OCI-LY1 (cell line): Measurements from ENCODE around the gene C9orf43.

ENCODE experiments used
- H2AFZ ChIP-seq: fragments of 200-600 bp; sonication (generic), shearing (Covaris generic); 2 replicates; pipeline ENCODE4 v1.6.0; 2014; ENCODE audit warnings: antibody characterized with exemption, mild to moderate bottlenecking, low read length
- H3F3A ChIP-seq: fragments of 200-600 bp; sonication (generic), shearing (Covaris generic); 2 replicates; pipeline ENCODE4 v1.6.0; 2014; ENCODE audit warnings: mild to moderate bottlenecking, antibody characterized with exemption, low read length, moderate library complexity; ENCODE audit not compliant: insufficient read depth
- H3K27ac ChIP-seq: fragments of 200-600 bp; sonication (generic); 2 replicates; pipeline ENCODE4 v1.5.1; 2014; ENCODE audit warnings: low read length, mixed run types, mild to moderate bottlenecking, low read depth; ENCODE audit not compliant: poor library complexity, severe bottlenecking
- H3K27me3 ChIP-seq: fragments of 200-600 bp; sonication (generic); 2 replicates; pipeline ENCODE4 v1.6.0; 2014; ENCODE audit warnings: antibody characterized with exemption, mild to moderate bottlenecking, low read length, moderate library complexity; ENCODE audit not compliant: insufficient read depth
- H3K36me3 ChIP-seq: fragments of 200-600 bp; sonication (generic); 2 replicates; pipeline ENCODE4 v1.6.1; 2014; ENCODE audit warnings: mild to moderate bottlenecking, antibody characterized with exemption, low read length, moderate library complexity, mixed read lengths; ENCODE audit not compliant: insufficient read depth
- H3K4me1 ChIP-seq: fragments of 200-600 bp; sonication (generic); 2 replicates; pipeline ENCODE4 v1.5.1; 2014; ENCODE audit warnings: mild to moderate bottlenecking, low read length, moderate library complexity; ENCODE audit not compliant: insufficient read depth, severe bottlenecking
- H3K4me2 ChIP-seq: fragments of 200-600 bp; sonication (generic), shearing (Covaris generic); 2 replicates; pipeline ENCODE4 v1.6.1; 2014; ENCODE audit warnings: low read length
- H3K4me3 ChIP-seq: fragments of 200-600 bp; sonication (generic); 2 replicates; pipeline ENCODE4 v1.5.1; 2014; ENCODE audit warnings: low read length, low read depth, mild to moderate bottlenecking, mixed read lengths; ENCODE audit not compliant: poor library complexity, severe bottlenecking
- H3K79me2 ChIP-seq: fragments of 200-600 bp; shearing (Covaris generic); 2 replicates; pipeline ENCODE4 v1.6.1; 2016; ENCODE audit warnings: mixed run types, low read length, mixed read lengths; ENCODE audit not compliant: insufficient read depth
- H3K9ac ChIP-seq: fragments of 200-600 bp; sonication (generic), shearing (Covaris generic); 2 replicates; pipeline ENCODE4 v1.6.1; 2014; ENCODE audit warnings: mild to moderate bottlenecking, low read length, mixed read lengths
- H3K9me2 ChIP-seq: fragments of 200-600 bp; sonication (generic), shearing (Covaris generic); 2 replicates; pipeline ENCODE4 v1.6.1; 2014; ENCODE audit warnings: low read depth, mild to moderate bottlenecking, low read length, mixed read lengths
- H3K9me3 ChIP-seq: fragments of 200-600 bp; shearing (Covaris generic); 2 replicates; pipeline ENCODE4 v1.6.1; 2014; ENCODE audit warnings: low read length, mixed read lengths
- H4K20me1 ChIP-seq: fragments of 200-600 bp; sonication (generic), shearing (Covaris generic); 2 replicates; pipeline ENCODE4 v1.6.0; 2016; ENCODE audit warnings: mild to moderate bottlenecking, low read length; ENCODE audit not compliant: insufficient read depth
- EZH2 ChIP-seq: fragments of 200-600 bp; sonication (generic), shearing (Covaris generic); IDR thresholded peaks from 2 replicates; pipeline ENCODE4 v1.8.0; 2017; ENCODE audit warnings: borderline replicate concordance, mixed run types, mild to moderate bottlenecking, antibody characterized with exemption, low read length, moderate library complexity, mixed read lengths
- TF ChIP-seq, protein P1 (sequence below): fragments of 200-600 bp; sonication (generic), shearing (Covaris generic); IDR thresholded peaks from 2 replicates; pipeline ENCODE4 v1.5.1; 2017; ENCODE audit warnings: mild to moderate bottlenecking, antibody characterized with exemption, low read length, moderate library complexity, mixed read lengths

The C9orf43 gene

DNA sequence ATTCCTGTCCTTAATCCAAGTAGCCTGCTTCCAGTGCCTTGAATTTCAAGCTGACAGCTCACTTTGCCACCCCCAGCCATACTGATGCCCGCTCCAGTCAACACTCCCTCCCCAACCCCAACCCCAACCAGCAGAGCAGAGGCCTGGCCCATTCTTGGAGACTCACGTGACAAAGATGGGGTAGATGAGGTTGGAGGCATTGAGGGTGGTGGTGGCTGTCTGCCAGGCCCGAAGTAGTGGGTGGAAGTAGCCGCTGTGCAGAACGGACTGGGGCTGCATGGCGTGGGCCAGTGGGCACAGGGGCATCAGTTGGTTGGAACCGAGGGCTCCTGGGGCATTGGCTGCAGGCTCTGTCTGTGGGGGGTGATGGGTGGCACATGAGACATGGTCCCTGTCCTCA lies 17.3 kb upstream of the C9orf43 start:
- TF ChIP-seq, protein P1, sequence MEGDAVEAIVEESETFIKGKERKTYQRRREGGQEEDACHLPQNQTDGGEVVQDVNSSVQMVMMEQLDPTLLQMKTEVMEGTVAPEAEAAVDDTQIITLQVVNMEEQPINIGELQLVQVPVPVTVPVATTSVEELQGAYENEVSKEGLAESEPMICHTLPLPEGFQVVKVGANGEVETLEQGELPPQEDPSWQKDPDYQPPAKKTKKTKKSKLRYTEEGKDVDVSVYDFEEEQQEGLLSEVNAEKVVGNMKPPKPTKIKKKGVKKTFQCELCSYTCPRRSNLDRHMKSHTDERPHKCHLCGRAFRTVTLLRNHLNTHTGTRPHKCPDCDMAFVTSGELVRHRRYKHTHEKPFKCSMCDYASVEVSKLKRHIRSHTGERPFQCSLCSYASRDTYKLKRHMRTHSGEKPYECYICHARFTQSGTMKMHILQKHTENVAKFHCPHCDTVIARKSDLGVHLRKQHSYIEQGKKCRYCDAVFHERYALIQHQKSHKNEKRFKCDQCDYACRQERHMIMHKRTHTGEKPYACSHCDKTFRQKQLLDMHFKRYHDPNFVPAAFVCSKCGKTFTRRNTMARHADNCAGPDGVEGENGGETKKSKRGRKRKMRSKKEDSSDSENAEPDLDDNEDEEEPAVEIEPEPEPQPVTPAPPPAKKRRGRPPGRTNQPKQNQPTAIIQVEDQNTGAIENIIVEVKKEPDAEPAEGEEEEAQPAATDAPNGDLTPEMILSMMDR: no peak
- no peak overlapping the region for H3K4me3 ChIP-seq
- no peaks in the 10 kb centered on the region for H3K79me2 ChIP-seq
- no peaks in the 10 kb centered on the region for H3F3A ChIP-seq
- H3K9ac ChIP-seq: no peak overlapping the region
- peaks cover 38% of the 10 kb centered on the region for H3K36me3 ChIP-seq
- H3K9me3 ChIP-seq: no peaks in the 10 kb centered on the region
- H3K27me3 ChIP-seq: no peaks in the 10 kb centered on the region
- no peak overlapping the region for H3K4me2 ChIP-seq
- H3K27ac ChIP-seq: no peak overlapping the region
- no peak overlapping the region for H2AFZ ChIP-seq
- H4K20me1 ChIP-seq: no peaks in the 10 kb centered on the region
- H3K4me1 ChIP-seq: peaks cover under 1% of the 10 kb centered on the region
- H3K9me2 ChIP-seq: no peaks in the 10 kb centered on the region

DNA sequence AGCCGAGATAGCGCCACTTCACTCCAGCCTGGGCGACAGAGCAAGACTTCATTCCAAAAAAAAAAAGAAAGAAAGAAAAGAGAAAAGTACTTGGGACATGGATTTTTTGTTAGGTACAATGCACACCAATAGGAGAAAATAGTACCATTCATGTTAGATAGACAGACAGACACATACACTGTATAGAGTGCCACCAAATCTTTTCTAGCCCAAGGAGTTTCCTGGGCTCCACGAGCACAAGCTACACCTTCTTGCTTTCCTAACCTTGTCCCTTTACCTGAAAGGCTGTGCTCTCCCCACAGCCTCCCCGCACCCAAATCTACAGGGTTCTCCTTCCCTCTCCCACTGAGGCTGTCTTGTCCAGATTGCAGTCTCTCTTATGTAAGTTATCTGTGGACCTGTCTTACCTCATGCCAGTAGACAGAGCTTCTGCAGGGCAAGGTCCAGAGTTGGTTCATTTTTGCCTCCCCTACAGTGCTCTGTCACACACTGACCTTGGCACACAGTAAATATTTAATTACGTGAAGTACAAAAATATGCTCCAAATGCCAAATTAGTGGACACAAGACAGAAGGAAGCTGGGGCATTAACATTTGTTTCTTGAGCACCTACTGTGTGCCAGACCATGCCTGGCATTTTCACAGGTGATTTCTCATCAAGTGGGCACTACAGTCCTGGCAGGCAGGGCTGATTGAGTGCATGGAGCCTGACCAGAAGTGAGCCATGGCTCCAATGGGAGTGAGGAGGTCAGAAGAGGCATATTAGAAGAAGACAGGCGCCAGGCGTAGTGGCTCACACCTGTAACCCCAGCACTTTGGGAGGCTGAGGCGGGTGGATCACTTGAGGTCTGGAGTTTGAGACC lies 15.3 kb upstream of the C9orf43 start:
- Histone ChIP-seq H3K9me2 (no peaks in the 10 kb centered on the region), H3K4me3 (no peak overlapping the region), H3K4me1 (peaks cover 20% of the 10 kb centered on the region), H3K79me2 (no peaks in the 10 kb centered on the region), H4K20me1 (no peaks in the 10 kb centered on the region), H3K9ac (no peak overlapping the region), H3K27me3 (no peaks in the 10 kb centered on the region), H3K9me3 (no peaks in the 10 kb centered on the region), H3K36me3 (peaks cover 22% of the 10 kb centered on the region), H3K4me2 (no peak overlapping the region), H3K27ac (no peak overlapping the region), H2AFZ (no peak overlapping the region), H3F3A (no peaks in the 10 kb centered on the region)
- TF ChIP-seq, protein P1: no peak
- no peak for TF ChIP-seq EZH2

DNA sequence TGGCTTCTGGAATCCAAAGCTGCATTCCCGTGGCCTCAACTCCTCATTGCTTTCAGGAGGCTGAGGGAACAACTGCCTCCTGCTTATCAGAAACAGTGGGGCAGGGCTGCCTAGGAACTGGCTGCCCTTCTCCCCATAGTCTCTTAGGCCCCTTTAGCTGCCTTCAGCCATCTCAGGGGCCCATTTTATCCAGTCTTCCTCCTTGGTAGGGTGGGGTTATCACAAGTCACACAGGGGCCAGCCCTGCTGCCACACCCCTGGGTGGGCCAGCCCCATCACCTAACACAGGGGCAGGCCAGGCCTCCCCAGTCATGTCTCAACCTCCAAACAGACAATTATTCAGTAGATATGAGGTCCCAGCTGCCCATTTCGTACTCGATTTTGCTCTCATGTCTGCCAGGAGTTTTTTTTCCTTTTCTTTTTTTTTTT lies 13.3 kb upstream of the C9orf43 start:
- H3K4me2 ChIP-seq: no peak overlapping the region
- H3K27ac ChIP-seq: no peak overlapping the region
- H3K36me3 ChIP-seq: peaks cover 12% of the 10 kb centered on the region
- no peak overlapping the region for H3K9ac ChIP-seq
- H3K9me2 ChIP-seq: no peaks in the 10 kb centered on the region
- no peaks in the 10 kb centered on the region for H4K20me1 ChIP-seq
- H2AFZ ChIP-seq: no peak overlapping the region
- no peaks in the 10 kb centered on the region for H3K79me2 ChIP-seq
- H3K4me3 ChIP-seq: no peak overlapping the region
- no peaks in the 10 kb centered on the region for H3F3A ChIP-seq
- TF ChIP-seq, protein P1: no peak
- no peak for TF ChIP-seq EZH2
- H3K9me3 ChIP-seq: no peaks in the 10 kb centered on the region
- no peaks in the 10 kb centered on the region for H3K27me3 ChIP-seq
- peaks cover 29% of the 10 kb centered on the region for H3K4me1 ChIP-seq
